Erythroblast (primary cell): ENCODE data around the gene ITPRID1.
A peak's percentile ranks its signal among the peaks of the same experiment; 100 is the strongest.

Source experiments
- DNase-seq, 2 experiments: peaks; one replicate each; lab custom pipeline; 2025; lab: John Stamatoyannopoulos, UW
- GATA1 ChIP-seq: IDR thresholded peaks from 2 replicates; pipeline ENCODE4 v1.6.1; 2011; ENCODE audit warnings: low read depth, mild to moderate bottlenecking, control low read depth, low read length, moderate library complexity
- POLR2A ChIP-seq: IDR thresholded peaks from 2 replicates; pipeline ENCODE4 v1.6.1; 2011; ENCODE audit warnings: mild to moderate bottlenecking, low read length

The ITPRID1 gene

GRCh38 chr7:31683445-31684225 lies 169.7 kb downstream of the ITPRID1 start:
- no peak for TF ChIP-seq GATA1
- no peak for TF ChIP-seq POLR2A
- no peak for DNase-seq

DNA sequence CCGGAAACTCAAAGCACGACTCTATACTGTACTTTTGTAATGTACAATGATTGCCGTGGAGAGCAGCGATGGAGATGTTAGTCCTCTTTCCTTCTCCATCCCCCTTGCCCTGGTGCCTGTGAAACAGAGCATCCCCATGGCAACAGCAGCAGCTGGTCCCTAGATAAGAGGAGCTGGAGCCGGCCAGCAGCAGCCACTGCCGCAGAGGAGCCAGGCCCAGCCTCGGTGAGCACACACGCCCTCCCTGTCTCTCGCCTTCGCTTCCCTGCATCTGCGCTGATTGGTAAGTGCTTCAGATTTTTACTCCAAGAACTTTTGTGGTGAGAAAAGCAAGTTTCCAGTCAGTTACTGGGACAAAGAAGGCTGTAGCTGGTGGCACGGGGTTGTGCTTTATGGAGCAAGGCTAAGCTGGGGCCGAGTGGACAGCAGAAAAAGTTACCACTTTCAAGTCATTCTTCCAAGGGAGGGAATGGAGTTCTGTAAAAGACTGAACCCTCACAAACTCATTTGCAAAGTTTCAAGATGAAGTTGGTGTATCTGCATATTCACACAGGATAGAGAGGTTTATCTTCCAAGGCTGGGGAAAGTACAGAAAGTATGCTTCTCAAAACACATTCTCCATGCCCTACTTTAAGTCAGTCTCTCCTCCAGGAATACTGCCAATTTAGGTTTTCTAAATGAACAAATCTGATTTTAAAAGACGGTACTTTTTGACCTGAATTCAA lies 173.3 kb downstream of the ITPRID1 start, which contains the start of gene PPP1R17:
Gene PPP1R17, plus strand, starts transcription at position 192 of the 725 bp plus-strand sequence. CDS start 5,227 bp downstream, outside the sequence.
- peak in 1 of 2 experiments; percentile 8 for DNase-seq

GRCh38 chr7:31688372-31688771 lies 174.5 kb downstream of the ITPRID1 start:
- TF ChIP-seq GATA1, result no peak
- TF ChIP-seq POLR2A, result no peak
- DNase-seq, result no peak

More for the DNA sequence above, 173.3 kb downstream of the ITPRID1 start, which contains the start of gene PPP1R17:
- no peak for TF ChIP-seq POLR2A
- no peak for TF ChIP-seq GATA1

DNA sequence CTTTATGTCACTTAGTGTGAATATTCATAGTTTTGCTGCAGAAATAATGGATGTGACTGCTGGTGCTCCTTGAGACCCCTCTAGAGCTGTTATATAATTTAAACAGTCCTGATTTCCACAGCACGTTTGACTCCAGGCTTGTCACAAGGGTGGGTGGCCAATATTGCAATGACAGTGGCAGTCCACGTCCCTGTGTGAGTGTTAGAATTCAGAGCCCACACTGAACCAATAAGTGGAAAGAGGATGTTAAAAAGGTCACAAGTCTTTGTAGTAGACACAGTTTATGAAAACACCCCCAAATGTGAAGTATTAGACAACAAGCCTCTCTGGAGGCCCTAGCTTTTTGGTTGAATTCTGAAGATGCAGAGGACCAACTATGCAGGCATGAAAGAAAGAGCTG lies 175.1 kb downstream of the ITPRID1 start:
- no peak for DNase-seq
- TF ChIP-seq GATA1, result no peak
- TF ChIP-seq POLR2A, result no peak

DNA sequence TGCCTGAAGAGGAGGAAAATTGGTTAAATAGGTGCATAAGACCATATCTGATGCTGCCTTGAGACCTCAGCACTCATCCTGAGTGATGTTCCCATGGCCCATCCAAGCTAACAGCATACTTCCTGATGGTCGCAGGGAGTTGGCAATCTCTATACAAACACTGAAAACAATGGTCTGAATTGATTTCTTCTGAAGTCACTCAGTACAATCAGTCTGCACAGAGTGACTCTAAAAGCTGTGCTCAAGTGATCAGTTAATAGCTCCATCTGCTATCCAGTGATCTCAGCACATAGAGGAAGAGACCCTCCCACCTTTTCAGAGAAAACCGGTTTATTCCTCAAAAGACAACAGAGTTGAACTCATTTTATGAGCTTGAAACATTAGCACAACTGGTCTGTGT lies 177.0 kb downstream of the ITPRID1 start:
- no peak for TF ChIP-seq GATA1
- no peak for TF ChIP-seq POLR2A
- no peak for DNase-seq

DNA sequence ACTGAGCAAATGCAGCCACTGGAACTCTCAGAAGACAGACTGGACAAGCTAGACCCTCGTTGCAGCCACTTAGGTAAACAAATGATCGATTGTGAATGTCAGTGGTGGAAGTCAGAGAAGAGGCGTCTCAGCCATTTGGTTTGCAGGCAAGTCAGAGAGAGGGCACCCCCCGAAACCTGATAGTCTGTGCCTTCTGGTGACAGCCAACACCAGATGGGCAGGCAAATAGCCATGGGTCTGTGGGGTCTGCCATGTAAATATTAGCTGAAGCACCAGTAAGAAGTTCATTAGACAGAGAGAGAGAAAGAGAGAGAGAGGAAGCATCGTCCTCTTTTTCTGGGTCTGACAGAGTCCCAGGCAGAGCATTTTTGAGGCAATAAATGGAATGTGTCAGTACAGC lies 178.6 kb downstream of the ITPRID1 start:
- DNase-seq, result no peak
- TF ChIP-seq GATA1 (no peak), POLR2A (no peak)

GRCh38 chr7:31692871-31693270 lies 179.0 kb downstream of the ITPRID1 start:
- TF ChIP-seq GATA1, result no peak
- no peak for DNase-seq

GRCh38 chr7:31695859-31696614 lies 182.1 kb downstream of the ITPRID1 start:
- no peak for DNase-seq
- TF ChIP-seq GATA1 (no peak), POLR2A (no peak)

DNA sequence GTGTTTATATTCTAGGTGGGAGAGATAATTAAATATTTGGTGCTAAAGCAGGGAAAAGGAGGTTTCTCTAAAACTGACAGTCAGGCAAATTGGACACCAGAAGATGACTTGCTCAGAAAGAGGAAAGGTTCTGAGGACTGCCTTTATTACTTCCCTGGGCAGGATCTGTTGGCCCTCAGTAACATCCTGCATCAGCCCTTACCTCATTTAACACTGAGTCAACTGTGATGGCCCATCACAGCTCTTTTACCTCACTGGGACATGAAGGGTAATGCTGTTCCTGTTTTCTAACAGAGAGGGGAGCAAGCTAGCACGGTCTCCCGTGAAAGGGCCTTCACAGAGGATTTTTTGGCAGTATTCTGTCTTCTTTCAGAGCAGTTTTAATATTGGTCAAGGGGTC lies 185.2 kb downstream of the ITPRID1 start:
- DNase-seq, result no peak

DNA sequence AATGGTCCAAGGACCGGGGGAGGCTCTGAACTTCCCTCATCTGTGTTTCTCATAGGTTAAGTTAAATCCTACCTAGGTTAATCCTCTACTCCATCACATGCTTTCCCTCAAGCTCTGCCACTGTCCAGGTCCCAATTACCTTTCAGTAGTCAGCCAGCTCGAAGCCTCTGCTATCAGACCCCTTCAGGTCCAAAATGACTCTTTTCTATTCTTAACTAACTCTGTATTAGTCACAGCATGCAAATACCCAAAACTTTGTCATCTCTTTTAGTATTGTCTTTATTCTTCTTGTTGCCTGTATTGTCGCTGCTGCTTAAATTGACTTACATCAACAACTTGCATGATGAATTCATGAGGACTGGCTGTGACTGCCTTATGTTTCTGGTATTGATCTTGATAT lies 188.5 kb downstream of the ITPRID1 start:
- TF ChIP-seq POLR2A, result no peak
- no peak for TF ChIP-seq GATA1
- DNase-seq, result no peak

More for the DNA sequence above, 185.2 kb downstream of the ITPRID1 start:
- TF ChIP-seq POLR2A (no peak), GATA1 (no peak)

- no peak for DNase-seq
Observed at GRCh38 chr7:31705377-31705776, 191.5 kb downstream of the ITPRID1 start.

DNA sequence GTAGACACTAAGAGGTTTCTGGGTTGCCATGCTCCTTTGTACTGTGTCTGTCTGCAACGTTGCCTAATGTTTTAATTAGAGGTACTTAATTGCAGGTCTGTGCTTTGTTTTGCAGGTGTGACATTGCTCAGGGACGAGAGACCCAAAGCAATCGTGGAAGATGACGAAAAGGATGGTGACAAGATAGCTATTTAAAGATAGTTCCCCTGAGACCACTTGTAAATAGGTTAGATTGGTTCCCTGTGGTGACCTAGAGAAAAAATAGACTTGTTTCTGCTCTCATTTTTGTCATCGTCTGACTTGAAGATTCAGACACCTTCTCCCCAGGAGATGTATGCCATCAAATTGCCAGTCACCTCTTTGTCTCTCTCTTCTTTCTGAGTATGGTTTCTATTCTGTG lies 193.2 kb downstream of the ITPRID1 start:
- no peak for DNase-seq
- no peak for TF ChIP-seq GATA1

More at GRCh38 chr7:31705377-31705776, 191.5 kb downstream of the ITPRID1 start:
- no peak for TF ChIP-seq GATA1
- no peak for TF ChIP-seq POLR2A
